Activated naive CD4-positive, alpha-beta T cell treated with Interleukin-2 at 50 U/mL for 16 hours (primary cell): ENCODE measurements around the gene PPP1CC.
"Not testable (repeated sequence)": the region's sequence is repeated elsewhere in the genome, so short reads cannot be mapped to it uniquely, and the experiment has no call there.

Experiments
- DNase-seq: peaks from one replicate; pipeline ENCODE4 v3.0.0-alpha.2; 2020

PPP1CC gene

GRCh38 chr12:110742718-110743570 is at the start of gene PPP1CC:
TSS of gene PPP1CC (minus strand) at chr12:110742891. CDS start at chr12:110742707, 184 bp downstream.
- peak; percentile 92 for DNase-seq

GRCh38 chr12:110791589-110791988 is 48.9 kb upstream of the PPP1CC start:
- no peak for DNase-seq

GRCh38 chr12:110790301-110790700 is 47.6 kb upstream of the PPP1CC start:
- no peak for DNase-seq

GRCh38 chr12:110786012-110786411 is 43.3 kb upstream of the PPP1CC start:
- no peak for DNase-seq

GRCh38 chr12:110785240-110785639 is 42.5 kb upstream of the PPP1CC start:
- no peak for DNase-seq

- no peak for DNase-seq
Observed at GRCh38 chr12:110782922-110783321, 40.2 kb upstream of the PPP1CC start.

GRCh38 chr12:110782094-110782493 is 39.4 kb upstream of the PPP1CC start:
- DNase-seq, result no peak

GRCh38 chr12:110780448-110780847 is 37.8 kb upstream of the PPP1CC start:
- DNase-seq, result peak; percentile 66

- no peak for DNase-seq
Observed at GRCh38 chr12:110778833-110779577, 36.3 kb upstream of the PPP1CC start.

- peak; percentile 73 for DNase-seq
Observed at GRCh38 chr12:110776410-110776809, 33.7 kb upstream of the PPP1CC start.

GRCh38 chr12:110775997-110776396 is 33.3 kb upstream of the PPP1CC start:
- no peak for DNase-seq

GRCh38 chr12:110774824-110775223 is 32.1 kb upstream of the PPP1CC start:
- no peak for DNase-seq

- no peak for DNase-seq
Observed at GRCh38 chr12:110768960-110769359, 26.3 kb upstream of the PPP1CC start.

GRCh38 chr12:110767863-110768262 is 25.2 kb upstream of the PPP1CC start:
- no peak for DNase-seq

GRCh38 chr12:110766311-110767154 is 23.8 kb upstream of the PPP1CC start:
- no peak for DNase-seq

GRCh38 chr12:110765572-110765971 is 22.9 kb upstream of the PPP1CC start:
- DNase-seq, result not testable (repeated sequence)

GRCh38 chr12:110765111-110765510 is 22.4 kb upstream of the PPP1CC start:
- no peak for DNase-seq

GRCh38 chr12:110763583-110763982 is 20.9 kb upstream of the PPP1CC start:
- no peak for DNase-seq

- DNase-seq, result no peak
Observed at GRCh38 chr12:110762891-110763290, 20.2 kb upstream of the PPP1CC start.

- peak; percentile 25 for DNase-seq
Observed at GRCh38 chr12:110760204-110760609, 17.5 kb upstream of the PPP1CC start.

GRCh38 chr12:110758922-110759321 is 16.2 kb upstream of the PPP1CC start:
- no peak for DNase-seq

GRCh38 chr12:110756611-110757010 is 13.9 kb upstream of the PPP1CC start:
- no peak for DNase-seq
